Activated T-cell treated with anti-CD3 and anti-CD28 coated beads, Interleukin-2, amount 50 U/mL, for 4 hours (primary cell): ENCODE results near the gene MGAT3. TPM values are rescaled to one million over a fixed set of nuclear protein-coding genes. Genes with fewer than 3 reads are reported as not detected.

Experiments used
- ATAC-seq, 2 donors: fragments of 200-7000 bp; cut with Tn5 transposase; one replicate each; pipeline ENCODE4 v1.10.0; 2021
- DNase-seq: peaks from one replicate; pipeline ENCODE4 v3.0.0-alpha.2; 2020
- H3K27me3 Mint-ChIP-seq: one replicate; pipeline ENCODE4 v1.8.0; 2021; ENCODE audit warnings: low read depth, mixed read lengths
- H3K36me3 Mint-ChIP-seq: one replicate; pipeline ENCODE4 v1.8.0; 2022; ENCODE audit warnings: mixed read lengths; ENCODE audit not compliant: insufficient read depth
- H3K4me1 Mint-ChIP-seq: one replicate; pipeline ENCODE4 v1.8.0; 2021; ENCODE audit warnings: low read depth, mixed read lengths
- H3K4me3 Mint-ChIP-seq: one replicate; pipeline ENCODE4 v1.8.0; 2021; ENCODE audit warnings: mild to moderate bottlenecking, moderate library complexity, mixed read lengths
- H3K9me3 Mint-ChIP-seq: one replicate; pipeline ENCODE4 v1.8.0; 2021; ENCODE audit warnings: mixed read lengths
- total RNA-seq, 3 donors: library from RNA; stranded (reverse); gene quantifications; one replicate each; pipeline ENCODE4 v1.2.1, GENCODE V29; 2021

MGAT3 gene
- total RNA-seq, 3 donors from 2014 or later, result 0.30 to 0.90 (median 0.40) TPM

GRCh38 chr22:39419911-39420310 lies 36.9 kb upstream of the MGAT3 start:
- H3K27me3 Mint-ChIP-seq, result no peaks in the 10 kb centered on the region
- no peak overlapping the region for H3K4me3 Mint-ChIP-seq
- ATAC-seq, result no peak
- H3K9me3 Mint-ChIP-seq, result no peaks in the 10 kb centered on the region
- peaks cover 7% of the 10 kb centered on the region for H3K4me1 Mint-ChIP-seq
- DNase-seq, result no peak
- peaks cover 43% of the 10 kb centered on the region for H3K36me3 Mint-ChIP-seq

GRCh38 chr22:39421691-39422090 lies 35.1 kb upstream of the MGAT3 start:
- no peak for DNase-seq
- ATAC-seq, result no peak
- H3K4me1 Mint-ChIP-seq, result no peaks in the 10 kb centered on the region
- no peaks in the 10 kb centered on the region for H3K27me3 Mint-ChIP-seq
- H3K4me3 Mint-ChIP-seq, result no peak overlapping the region
- peaks cover 41% of the 10 kb centered on the region for H3K36me3 Mint-ChIP-seq
- H3K9me3 Mint-ChIP-seq, result no peaks in the 10 kb centered on the region

- H3K27me3 Mint-ChIP-seq, result no peaks in the 10 kb centered on the region
- no peaks in the 10 kb centered on the region for H3K9me3 Mint-ChIP-seq
- DNase-seq (no peak), ATAC-seq (no peak)
- peaks cover 38% of the 10 kb centered on the region for H3K36me3 Mint-ChIP-seq
- no peaks in the 10 kb centered on the region for H3K4me1 Mint-ChIP-seq
- H3K4me3 Mint-ChIP-seq, result no peak overlapping the region
Observed at GRCh38 chr22:39422101-39422500, 34.7 kb upstream of the MGAT3 start.

- H3K36me3 Mint-ChIP-seq, result peaks cover 40% of the 10 kb centered on the region
- no peak overlapping the region for H3K4me3 Mint-ChIP-seq
- H3K4me1 Mint-ChIP-seq, result no peaks in the 10 kb centered on the region
- ATAC-seq, result no peak
- no peak for DNase-seq
- H3K27me3 Mint-ChIP-seq, result no peaks in the 10 kb centered on the region
- H3K9me3 Mint-ChIP-seq, result no peaks in the 10 kb centered on the region
Observed at GRCh38 chr22:39422721-39423120, 34.1 kb upstream of the MGAT3 start.

- Mint-ChIP-seq H3K4me1 (no peaks in the 10 kb centered on the region), H3K4me3 (no peak overlapping the region), H3K36me3 (peaks cover 33% of the 10 kb centered on the region), H3K9me3 (no peaks in the 10 kb centered on the region), H3K27me3 (no peaks in the 10 kb centered on the region)
- no peak for DNase-seq
- no peak for ATAC-seq
Observed at GRCh38 chr22:39423976-39424375, 32.8 kb upstream of the MGAT3 start.

- ATAC-seq (no peak), DNase-seq (no peak)
- Mint-ChIP-seq H3K27me3 (no peaks in the 10 kb centered on the region), H3K36me3 (peaks cover 16% of the 10 kb centered on the region), H3K9me3 (no peaks in the 10 kb centered on the region), H3K4me1 (no peaks in the 10 kb centered on the region), H3K4me3 (no peak overlapping the region)
Observed at GRCh38 chr22:39426380-39427043, 30.3 kb upstream of the MGAT3 start.

GRCh38 chr22:39427751-39428596 lies 28.8 kb upstream of the MGAT3 start:
- DNase-seq, result no peak
- H3K4me1 Mint-ChIP-seq, result no peaks in the 10 kb centered on the region
- H3K27me3 Mint-ChIP-seq, result no peaks in the 10 kb centered on the region
- no peaks in the 10 kb centered on the region for H3K9me3 Mint-ChIP-seq
- H3K4me3 Mint-ChIP-seq, result no peak overlapping the region
- no peak for ATAC-seq
- H3K36me3 Mint-ChIP-seq, result peaks cover 14% of the 10 kb centered on the region

GRCh38 chr22:39428597-39429071 lies 28.2 kb upstream of the MGAT3 start:
- Mint-ChIP-seq H3K9me3 (no peaks in the 10 kb centered on the region), H3K4me1 (no peaks in the 10 kb centered on the region), H3K36me3 (peaks cover 14% of the 10 kb centered on the region), H3K27me3 (no peaks in the 10 kb centered on the region), H3K4me3 (no peak overlapping the region)
- no peak for ATAC-seq
- no peak for DNase-seq

- H3K27me3 Mint-ChIP-seq, result no peaks in the 10 kb centered on the region
- H3K4me3 Mint-ChIP-seq, result no peak overlapping the region
- DNase-seq (no peak), ATAC-seq (no peak)
- H3K4me1 Mint-ChIP-seq, result no peaks in the 10 kb centered on the region
- H3K9me3 Mint-ChIP-seq, result no peaks in the 10 kb centered on the region
- H3K36me3 Mint-ChIP-seq, result peaks cover 10% of the 10 kb centered on the region
Observed at GRCh38 chr22:39429186-39429585, 27.6 kb upstream of the MGAT3 start.

GRCh38 chr22:39429916-39430575 lies 26.8 kb upstream of the MGAT3 start:
- no peaks in the 10 kb centered on the region for H3K4me1 Mint-ChIP-seq
- H3K27me3 Mint-ChIP-seq, result no peaks in the 10 kb centered on the region
- no peak overlapping the region for H3K4me3 Mint-ChIP-seq
- peaks cover 9% of the 10 kb centered on the region for H3K36me3 Mint-ChIP-seq
- DNase-seq (no peak), ATAC-seq (no peak)
- no peaks in the 10 kb centered on the region for H3K9me3 Mint-ChIP-seq

GRCh38 chr22:39430576-39431150 lies 26.1 kb upstream of the MGAT3 start:
- Mint-ChIP-seq H3K36me3 (peaks cover 9% of the 10 kb centered on the region), H3K4me3 (no peak overlapping the region), H3K27me3 (no peaks in the 10 kb centered on the region), H3K9me3 (no peaks in the 10 kb centered on the region), H3K4me1 (no peaks in the 10 kb centered on the region)
- no peak for DNase-seq
- ATAC-seq, result no peak

- DNase-seq, result no peak
- Mint-ChIP-seq H3K9me3 (no peaks in the 10 kb centered on the region), H3K4me3 (no peak overlapping the region), H3K4me1 (no peaks in the 10 kb centered on the region), H3K27me3 (no peaks in the 10 kb centered on the region), H3K36me3 (peaks cover 9% of the 10 kb centered on the region)
- no peak for ATAC-seq
Observed at GRCh38 chr22:39431216-39431801, 25.5 kb upstream of the MGAT3 start.

GRCh38 chr22:39431821-39432251 lies 25.0 kb upstream of the MGAT3 start:
- H3K9me3 Mint-ChIP-seq, result no peaks in the 10 kb centered on the region
- DNase-seq (no peak), ATAC-seq (no peak)
- H3K4me1 Mint-ChIP-seq, result no peaks in the 10 kb centered on the region
- no peak overlapping the region for H3K4me3 Mint-ChIP-seq
- peaks cover 9% of the 10 kb centered on the region for H3K36me3 Mint-ChIP-seq
- no peaks in the 10 kb centered on the region for H3K27me3 Mint-ChIP-seq

- Mint-ChIP-seq H3K4me3 (no peak overlapping the region), H3K9me3 (no peaks in the 10 kb centered on the region), H3K27me3 (no peaks in the 10 kb centered on the region), H3K36me3 (peaks cover 9% of the 10 kb centered on the region), H3K4me1 (peaks cover 4% of the 10 kb centered on the region)
- DNase-seq (no peak), ATAC-seq (no peak)
Observed at GRCh38 chr22:39432361-39432811, 24.4 kb upstream of the MGAT3 start.
